CD14-positive monocyte (primary cell): ENCODE results near the gene BOD1. TPM values are rescaled to one million over a fixed set of nuclear protein-coding genes. Genes with fewer than 3 reads are reported as not detected.

Source experiments
- DNase-seq, 3 donors: peaks; one replicate each; pipeline ENCODE4 v3.0.0-alpha.2; 2011 to 2022
- H2AFZ ChIP-seq: 2 replicates; pipeline ENCODE4 v1.6.0; 2012; ENCODE audit warnings: mild to moderate bottlenecking, low read depth, low read length, inconsistent platforms; ENCODE audit not compliant: insufficient read depth, poor library complexity, severe bottlenecking
- H3K27ac ChIP-seq, 2 donors: 1 replicate in 1 of 2; 2 replicates in 1 of 2; pipeline ENCODE4 v1.5.1; 2012 to 2013; ENCODE audit warnings: low read length in 2 of 2, control low read depth in 1 of 2, inconsistent platforms in 1 of 2, low read depth in 1 of 2, mild to moderate bottlenecking in 1 of 2
- H3K27me3 ChIP-seq, 2 donors: one replicate each; pipeline versions ENCODE4 v1.6.0 to v1.6.1; 2011 to 2013; ENCODE audit warnings: low read length in 2 of 2; ENCODE audit not compliant: control insufficient read depth in 2 of 2, insufficient read depth in 2 of 2
- H3K36me3 ChIP-seq, 2 donors: replicated peaks in 1 of 2; 1 replicate in 1 of 2; 2 replicates in 1 of 2; pipeline versions ENCODE4 v1.5.1 to v1.6.1; 2012 to 2013; ENCODE audit warnings: low read length in 2 of 2, control low read depth in 1 of 2, inconsistent platforms in 1 of 2, mild to moderate bottlenecking in 1 of 2; ENCODE audit not compliant: insufficient read depth in 2 of 2, control insufficient read depth in 1 of 2
- H3K4me1 ChIP-seq, 2 donors: 1 replicate in 1 of 2; 2 replicates in 1 of 2; pipeline versions ENCODE4 v1.5.1 to v1.6.1; 2012 to 2013; ENCODE audit warnings: low read length in 2 of 2, control low read depth in 1 of 2, inconsistent platforms in 1 of 2, mild to moderate bottlenecking in 1 of 2, moderate library complexity in 1 of 2; ENCODE audit not compliant: insufficient read depth in 2 of 2, control insufficient read depth in 1 of 2
- H3K4me2 ChIP-seq: replicated peaks from 2 replicates; pipeline ENCODE3; 2012; ENCODE audit warnings: low read length, moderate library complexity, mild to moderate bottlenecking; ENCODE audit not compliant: poor library complexity, severe bottlenecking; ENCODE audit errors: extremely low read depth
- H3K4me3 ChIP-seq, 3 experiments: fragments of 200-600 bp in 1 of 3; sonication (generic) in 1 of 3; replicated peaks in 1 of 3; 1 replicate in 2 of 3; 2 replicates in 1 of 3; pipeline ENCODE4 v1.5.1; 2011 to 2013; ENCODE audit warnings: low read length in 3 of 3, mild to moderate bottlenecking in 3 of 3, control low read depth in 2 of 3, low read depth in 2 of 3, inconsistent platforms in 1 of 3, moderate library complexity in 1 of 3
- H3K79me2 ChIP-seq: 2 replicates; pipeline ENCODE4 v1.6.0; 2012; ENCODE audit warnings: mild to moderate bottlenecking, control low read depth, inconsistent platforms, low read length, moderate library complexity; ENCODE audit not compliant: insufficient read depth
- H3K9ac ChIP-seq: 2 replicates; pipeline ENCODE4 v1.6.0; 2017; ENCODE audit warnings: low read length, mild to moderate bottlenecking; ENCODE audit not compliant: insufficient read depth, poor library complexity, severe bottlenecking
- H3K9me3 ChIP-seq, 2 donors: replicated peaks in 1 of 2; 1 replicate in 1 of 2; 2 replicates in 1 of 2; pipeline versions ENCODE4 v1.5.1 to v1.6.1; 2012 to 2013; ENCODE audit warnings: low read length in 2 of 2, control low read depth in 1 of 2; ENCODE audit not compliant: control insufficient read depth in 1 of 2, insufficient read depth in 1 of 2
- H4K20me1 ChIP-seq: 2 replicates; pipeline ENCODE4 v1.6.0; 2012; ENCODE audit warnings: mild to moderate bottlenecking, low read length, control low read depth, moderate library complexity; ENCODE audit not compliant: insufficient read depth
- H3K27ac Mint-ChIP-seq, 7 donors: one replicate each; pipeline ENCODE4 v1.8.0; 2020; ENCODE audit warnings: mild to moderate bottlenecking in 7 of 7, mixed read lengths in 7 of 7, moderate library complexity in 6 of 7, inconsistent platforms in 2 of 7
- H3K27me3 Mint-ChIP-seq, 3 donors: one replicate each; pipeline ENCODE4 v1.8.0; 2021 to 2022; ENCODE audit warnings: low read depth in 3 of 3, mild to moderate bottlenecking in 3 of 3, mixed read lengths in 3 of 3, moderate library complexity in 3 of 3, inconsistent platforms in 1 of 3
- H3K36me3 Mint-ChIP-seq, 2 donors: one replicate each; pipeline ENCODE4 v1.8.0; 2020; ENCODE audit warnings: mixed read lengths in 2 of 2, inconsistent platforms in 1 of 2, mild to moderate bottlenecking in 1 of 2
- H3K4me1 Mint-ChIP-seq: one replicate; pipeline ENCODE4 v1.8.0; 2020; ENCODE audit warnings: mild to moderate bottlenecking, mixed read lengths
- H3K4me3 Mint-ChIP-seq, 2 donors: one replicate each; pipeline ENCODE4 v1.8.0; 2020; ENCODE audit warnings: mild to moderate bottlenecking in 2 of 2, mixed read lengths in 2 of 2, moderate library complexity in 1 of 2
- H3K9me3 Mint-ChIP-seq, 7 donors: one replicate each; pipeline ENCODE4 v1.8.0; 2020 to 2022; ENCODE audit warnings: mixed read lengths in 7 of 7, mild to moderate bottlenecking in 6 of 7, moderate library complexity in 6 of 7, inconsistent platforms in 2 of 7
- WGBS: methylation state at CpG from one replicate; pipeline ENCODE4 v1.1.5; 2013; ENCODE audit warnings: missing lambda C conversion rate; ENCODE audit not compliant: insufficient coverage; 5-methylcytosine and 5-hydroxymethylcytosine counted together
- intact Hi-C, 2 donors: fragments of 100-400 bp; cut with micrococcal nuclease; formaldehyde crosslinking; loops; one replicate each; pipeline versions ENCODE4 v1.15.0 to v1.15.1; 2023
- polyA plus RNA-seq, 3 donors: library from polyadenylated mRNA; depleted of rRNA in 1 of 3; unstranded in 2 of 3; stranded (reverse) in 1 of 3; fragments of 300-500 nt in 2 of 3; fragments of >200 nt in 1 of 3; fragmentation: Illumina TruSeq in 2 of 3; gene quantifications; 1 replicate in 2 of 3; 2 replicates in 1 of 3; pipeline ENCODE4 v1.2.3, GENCODE V29; 2012 to 2021
- TF ChIP-seq, protein P1 (sequence below): fragments of 200-600 bp; IDR thresholded peaks from one replicate; pipeline ENCODE4 v1.8.0; 2022; ENCODE audit warnings: antibody characterized with exemption, mild to moderate bottlenecking

Gene BOD1
- polyA plus RNA-seq, 3 donors = 4.5 to 11.3 (median 5.8) TPM

DNA sequence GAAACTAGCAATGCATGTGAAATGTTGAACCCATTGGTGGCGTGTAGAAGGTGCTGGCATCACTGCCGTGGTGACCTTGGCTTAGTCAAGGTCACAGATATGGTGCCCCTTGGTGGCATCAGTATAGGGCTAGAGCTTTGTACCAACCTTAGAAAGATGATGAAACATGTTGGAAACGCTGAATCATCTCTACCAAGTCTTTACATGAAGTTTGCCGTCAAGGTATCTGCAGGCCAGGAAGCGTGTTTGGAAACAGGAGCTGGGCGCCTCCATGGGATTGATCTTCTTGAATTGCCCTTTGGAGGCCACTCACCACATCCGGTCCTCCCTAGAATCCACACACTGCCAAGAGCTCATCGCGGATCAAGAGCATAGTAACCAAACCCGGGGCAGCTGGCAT lies 16.9 kb upstream of the BOD1 start:
- Histone ChIP-seq H3K4me3 (no peak overlapping the region), H3K27me3 (no peaks in the 10 kb centered on the region), H2AFZ (no peak overlapping the region), H3K36me3 (no peaks in the 10 kb centered on the region), H3K4me1 (no peaks in the 10 kb centered on the region), H3K4me2 (no peak overlapping the region), H3K27ac (no peak overlapping the region), H4K20me1 (no peaks in the 10 kb centered on the region), H3K9me3 (no peaks in the 10 kb centered on the region), H3K79me2 (no peaks in the 10 kb centered on the region), H3K9ac (no peak overlapping the region)
- Mint-ChIP-seq H3K4me3 (no peak overlapping the region), H3K9me3 (no peaks in the 10 kb centered on the region), H3K27me3 (peaks cover 0 to 7% (median 0%) of the 10 kb centered on the region in 3 donors), H3K36me3 (no peaks in the 10 kb centered on the region), H3K27ac (no peak overlapping the region), H3K4me1 (peaks cover 7% of the 10 kb centered on the region)
- TF ChIP-seq, protein P1, sequence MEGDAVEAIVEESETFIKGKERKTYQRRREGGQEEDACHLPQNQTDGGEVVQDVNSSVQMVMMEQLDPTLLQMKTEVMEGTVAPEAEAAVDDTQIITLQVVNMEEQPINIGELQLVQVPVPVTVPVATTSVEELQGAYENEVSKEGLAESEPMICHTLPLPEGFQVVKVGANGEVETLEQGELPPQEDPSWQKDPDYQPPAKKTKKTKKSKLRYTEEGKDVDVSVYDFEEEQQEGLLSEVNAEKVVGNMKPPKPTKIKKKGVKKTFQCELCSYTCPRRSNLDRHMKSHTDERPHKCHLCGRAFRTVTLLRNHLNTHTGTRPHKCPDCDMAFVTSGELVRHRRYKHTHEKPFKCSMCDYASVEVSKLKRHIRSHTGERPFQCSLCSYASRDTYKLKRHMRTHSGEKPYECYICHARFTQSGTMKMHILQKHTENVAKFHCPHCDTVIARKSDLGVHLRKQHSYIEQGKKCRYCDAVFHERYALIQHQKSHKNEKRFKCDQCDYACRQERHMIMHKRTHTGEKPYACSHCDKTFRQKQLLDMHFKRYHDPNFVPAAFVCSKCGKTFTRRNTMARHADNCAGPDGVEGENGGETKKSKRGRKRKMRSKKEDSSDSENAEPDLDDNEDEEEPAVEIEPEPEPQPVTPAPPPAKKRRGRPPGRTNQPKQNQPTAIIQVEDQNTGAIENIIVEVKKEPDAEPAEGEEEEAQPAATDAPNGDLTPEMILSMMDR = no peak
- intact Hi-C loops = no loop called here
- peak in 1 of 3 donors; percentile 6 for DNase-seq
- 73% methylated on average over 9 of the region's 10 CpGs for WGBS

DNA sequence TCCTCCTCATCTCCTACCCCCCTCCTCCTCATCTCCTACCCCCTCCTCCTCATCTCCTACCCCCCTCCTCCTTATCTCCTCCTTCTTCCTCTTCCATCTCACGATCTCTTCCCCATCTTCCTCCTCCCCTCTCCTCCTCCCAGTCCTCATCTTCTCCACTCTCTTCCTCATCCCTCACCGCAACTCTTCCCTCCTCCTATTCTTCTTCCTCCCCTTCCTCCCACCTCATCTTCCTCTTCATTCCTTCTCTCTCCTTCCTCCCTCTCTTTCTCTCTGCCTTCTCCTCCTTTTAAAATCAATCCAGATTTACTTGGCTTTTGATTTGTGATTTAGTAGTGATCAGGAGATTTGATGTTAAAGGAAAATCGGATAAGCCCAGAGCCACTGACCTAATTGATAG lies 15.0 kb upstream of the BOD1 start:
- intact Hi-C loops = no loop called here

More for the DNA sequence above, 15.0 kb upstream of the BOD1 start:
- Histone ChIP-seq H3K4me3 (no peak overlapping the region), H3K27me3 (no peaks in the 10 kb centered on the region), H3K4me1 (no peaks in the 10 kb centered on the region), H3K27ac (no peak overlapping the region), H3K4me2 (no peak overlapping the region), H4K20me1 (no peaks in the 10 kb centered on the region), H3K9me3 (no peaks in the 10 kb centered on the region), H3K79me2 (no peaks in the 10 kb centered on the region), H3K9ac (no peak overlapping the region), H3K36me3 (no peaks in the 10 kb centered on the region), H2AFZ (no peak overlapping the region)
- TF ChIP-seq, protein P1 = no peak
- no peak overlapping the region for H3K27ac Mint-ChIP-seq
- no peak for DNase-seq
- H3K36me3 Mint-ChIP-seq = no peaks in the 10 kb centered on the region
- WGBS = 51% methylated on average over 2 of the region's 3 CpGs
- peaks cover 0 to 11% (median 0%) of the 10 kb centered on the region in 3 donors for H3K27me3 Mint-ChIP-seq
- peak overlapping the region in 1 of 2 donors; percentile 31 for H3K4me3 Mint-ChIP-seq
- H3K4me1 Mint-ChIP-seq = peaks cover 7% of the 10 kb centered on the region
- H3K9me3 Mint-ChIP-seq = no peaks in the 10 kb centered on the region
